IMR-90 (cell line): ENCODE measurements around the gene TSEN54. TPM values are rescaled to one million over a fixed set of nuclear protein-coding genes. Genes with fewer than 3 reads are reported as not detected.

Experiments
- ATAC-seq: fragments of 200-7000 bp; cut with Tn5 transposase; 2 replicates; pipeline ENCODE4 v1.9.1; 2020; ENCODE audit warnings: low read depth, mild to moderate bottlenecking, moderate library complexity
- BruUV-seq: library from RNA; stranded (reverse); fragments of 400-500 nt; replicated peaks from 2 replicates; lab custom pipeline; 2021; lab: Mats Ljungman, UMichigan
- CTCF ChIA-PET: fragments of 300-600 bp; formaldehyde crosslinking; extraction: SDS; loops from one replicate; lab custom pipeline; 2021; ENCODE audit warnings: antibody characterized with exemption; lab: Yijun Ruan, JAX
- POLR2A ChIA-PET: fragments of 300-600 bp; sonication (Branson Sonifier 250); formaldehyde crosslinking; loops from one replicate; lab custom pipeline; 2022; ENCODE audit warnings: antibody characterized with exemption; ENCODE audit not compliant: unreplicated experiment; lab: Charles Lee
- DNase-seq: peaks from one replicate; pipeline ENCODE4 v3.0.0; 2013
- H2AFZ ChIP-seq: replicated peaks from 2 replicates; pipeline ENCODE3; 2013; ENCODE audit warnings: low read length, mild to moderate bottlenecking; ENCODE audit not compliant: poor library complexity
- H2AK5ac ChIP-seq: 2 replicates; pipeline ENCODE4 v1.6.1; 2013; ENCODE audit warnings: low read depth, low read length, inconsistent platforms
- H2AK9ac ChIP-seq: replicated peaks from 2 replicates; pipeline ENCODE3; 2013; ENCODE audit warnings: mild to moderate bottlenecking, low read depth, low read length, moderate library complexity; ENCODE audit not compliant: poor library complexity
- H2BK120ac ChIP-seq: 2 replicates; pipeline ENCODE4 v1.6.1; 2013; ENCODE audit warnings: low read depth, low read length, inconsistent platforms
- H2BK15ac ChIP-seq: 3 replicates; pipeline ENCODE4 v1.6.1; 2013; ENCODE audit warnings: low read depth, low read length, inconsistent platforms
- H2BK20ac ChIP-seq: 2 replicates; pipeline ENCODE4 v1.6.1; 2013; ENCODE audit warnings: low read depth, mild to moderate bottlenecking, inconsistent platforms, low read length, moderate library complexity
- H2BK5ac ChIP-seq: 2 replicates; pipeline ENCODE4 v1.6.1; 2013; ENCODE audit warnings: mild to moderate bottlenecking, low read depth, low read length, inconsistent platforms; ENCODE audit not compliant: poor library complexity, severe bottlenecking
- H3K14ac ChIP-seq: replicated peaks from 2 replicates; pipeline ENCODE4 v1.6.1; 2013; ENCODE audit warnings: low read depth, low read length, inconsistent platforms
- H3K18ac ChIP-seq: 2 replicates; pipeline ENCODE4 v1.6.1; 2013; ENCODE audit warnings: low read depth, low read length, control low read depth
- H3K23ac ChIP-seq: 2 replicates; pipeline ENCODE4 v1.6.1; 2013; ENCODE audit warnings: low read depth, low read length, inconsistent platforms
- H3K27ac ChIP-seq: 2 replicates; pipeline ENCODE4 v1.5.1; 2013; ENCODE audit warnings: mild to moderate bottlenecking, control low read depth, low read length; ENCODE audit not compliant: insufficient read depth
- H3K27me3 ChIP-seq: 2 replicates; pipeline ENCODE4 v1.6.1; 2013; ENCODE audit warnings: low read length; ENCODE audit not compliant: control insufficient read depth, insufficient read depth
- H3K36me3 ChIP-seq: 2 replicates; pipeline ENCODE4 v1.6.1; 2013; ENCODE audit warnings: low read length, mixed read lengths; ENCODE audit not compliant: control insufficient read depth, insufficient read depth
- H3K4ac ChIP-seq: 2 replicates; pipeline ENCODE4 v1.6.1; 2013; ENCODE audit warnings: low read depth, low read length, inconsistent platforms
- H3K4me1 ChIP-seq: 2 replicates; pipeline ENCODE4 v1.6.1; 2013; ENCODE audit warnings: low read length, mixed read lengths; ENCODE audit not compliant: control insufficient read depth, insufficient read depth
- H3K4me2 ChIP-seq: 2 replicates; pipeline ENCODE4 v1.6.1; 2013; ENCODE audit warnings: low read depth, mild to moderate bottlenecking, control low read depth, low read length, moderate library complexity
- H3K4me3 ChIP-seq: 2 replicates; pipeline ENCODE4 v1.5.1; 2013; ENCODE audit warnings: low read depth, mild to moderate bottlenecking, control low read depth, low read length, moderate library complexity; ENCODE audit not compliant: insufficient read depth
- H3K56ac ChIP-seq: 2 replicates; pipeline ENCODE4 v1.6.1; 2013; ENCODE audit warnings: low read length, inconsistent platforms; ENCODE audit not compliant: insufficient read depth; ENCODE audit errors: extremely low read depth
- H3K79me1 ChIP-seq, 2 experiments: 2 replicates each; pipeline ENCODE4 v1.6.1; 2013; ENCODE audit warnings: low read length in 2 of 2, inconsistent platforms in 1 of 2, low read depth in 1 of 2
- H3K9ac ChIP-seq: 2 replicates; pipeline ENCODE4 v1.6.1; 2013; ENCODE audit warnings: low read depth, low read length, control low read depth
- H3K9me1 ChIP-seq: 2 replicates; pipeline ENCODE4 v1.6.1; 2013; ENCODE audit warnings: low read length, inconsistent platforms; ENCODE audit not compliant: insufficient read depth
- H3K9me3 ChIP-seq: 2 replicates; pipeline ENCODE4 v1.6.1; 2013; ENCODE audit warnings: low read length; ENCODE audit not compliant: control insufficient read depth, insufficient read depth
- H4K20me1 ChIP-seq: 2 replicates; pipeline ENCODE4 v1.6.1; 2013; ENCODE audit warnings: low read length, inconsistent platforms; ENCODE audit not compliant: insufficient read depth
- H4K5ac ChIP-seq: 2 replicates; pipeline ENCODE4 v1.6.1; 2013; ENCODE audit warnings: mild to moderate bottlenecking, low read depth, low read length, control low read depth
- H4K8ac ChIP-seq, 2 experiments: 2 replicates each; pipeline ENCODE4 v1.6.1; 2013; ENCODE audit warnings: low read depth in 2 of 2, low read length in 2 of 2, control low read depth in 1 of 2, inconsistent platforms in 1 of 2
- H4K91ac ChIP-seq: 2 replicates; pipeline ENCODE4 v1.6.1; 2013; ENCODE audit warnings: low read depth, low read length, inconsistent platforms; ENCODE audit not compliant: insufficient read depth
- BHLHE40 ChIP-seq: fragments of 150-350 bp; IDR thresholded peaks from 2 replicates; pipeline ENCODE4 v1.6.1; 2016; ENCODE audit warnings: mild to moderate bottlenecking, low read depth, low read length
- CEBPB ChIP-seq: IDR thresholded peaks from 2 replicates; pipeline ENCODE4 v1.6.1; 2012; ENCODE audit warnings: low read depth, low read length, improper control_type of control experiment
- CHD1 ChIP-seq: IDR thresholded peaks from 2 replicates; pipeline ENCODE4 v1.6.1; 2012; ENCODE audit warnings: low read depth, low read length, improper control_type of control experiment
- MAFK ChIP-seq: IDR thresholded peaks from 2 replicates; pipeline ENCODE4 v1.6.1; 2012; ENCODE audit warnings: low read depth, low read length, improper control_type of control experiment
- MAZ ChIP-seq: IDR thresholded peaks from 2 replicates; pipeline ENCODE4 v1.6.1; 2012; ENCODE audit warnings: low read depth, mild to moderate bottlenecking, low read length, improper control_type of control experiment, moderate library complexity, borderline replicate concordance
- MXI1 ChIP-seq: IDR thresholded peaks from 2 replicates; pipeline ENCODE4 v1.6.1; 2012; ENCODE audit warnings: low read depth, mild to moderate bottlenecking, low read length, moderate library complexity, borderline replicate concordance
- NFE2L2 ChIP-seq: fragments of 150-350 bp; IDR thresholded peaks from 2 replicates; pipeline ENCODE4 v1.6.1; 2016; ENCODE audit warnings: low read depth, mild to moderate bottlenecking, low read length
- POLR2A ChIP-seq: IDR thresholded peaks from 2 replicates; pipeline ENCODE4 v1.6.1; 2012; ENCODE audit warnings: mild to moderate bottlenecking, low read depth, low read length
- RAD21 ChIP-seq: IDR thresholded peaks from 2 replicates; pipeline ENCODE4 v1.6.1; 2012; ENCODE audit warnings: low read length, improper control_type of control experiment
- RCOR1 ChIP-seq: IDR thresholded peaks from 2 replicates; pipeline ENCODE4 v1.6.1; 2012; ENCODE audit warnings: mild to moderate bottlenecking, low read length, improper control_type of control experiment; ENCODE audit not compliant: insufficient replicate concordance
- RFX5 ChIP-seq: IDR thresholded peaks from 2 replicates; pipeline ENCODE4 v1.8.0; 2012; ENCODE audit warnings: low read depth, mild to moderate bottlenecking, low read length, moderate library complexity
- SMC3 ChIP-seq: fragments of 150-350 bp; IDR thresholded peaks from 2 replicates; pipeline ENCODE4 v1.6.1; 2016; ENCODE audit warnings: low read depth, mild to moderate bottlenecking, antibody characterized with exemption, low read length, moderate library complexity
- WGBS, 2 experiments: methylation state at CpG; one replicate each; pipeline versions ENCODE4 v1.1.5 to v1.1.7; 2013; ENCODE audit warnings: missing lambda C conversion rate in 2 of 2; ENCODE audit not compliant: insufficient read length in 1 of 2; ENCODE audit errors: extremely low coverage in 2 of 2; 5-methylcytosine and 5-hydroxymethylcytosine counted together
- dilution Hi-C: fragments of 300-500 bp; cut with HindIII; formaldehyde crosslinking; loops from one replicate; pipeline ENCODE4 v1.14.3; 2018; ENCODE audit warnings: low sequenced_read_pairs; ENCODE audit not compliant: unreplicated experiment
- in situ Hi-C: fragments of 300-500 bp; cut with MboI; formaldehyde crosslinking; loops from 3 replicates; pipeline ENCODE4 v1.14.3; 2019; ENCODE audit warnings: low sequenced_read_pairs, inconsistent platforms, mixed read lengths
- intact Hi-C: fragments of 100-400 bp; cut with micrococcal nuclease; formaldehyde crosslinking; loops from 2 replicates; pipeline ENCODE4 v1.10.0; 2022
- polyA plus RNA-seq, 3 experiments: library from polyadenylated mRNA; depleted of rRNA; stranded (reverse); fragments of >200 nt; gene quantifications; 2 replicates each; pipeline ENCODE4 v1.2.3, GENCODE V29; 2012; ENCODE audit warnings: low replicate concordance in 1 of 3
- total RNA-seq: library from RNA; depleted of rRNA; stranded (reverse); fragments of >200 nt; gene quantifications from 2 replicates; pipeline ENCODE4 v1.2.3, GENCODE V29; 2012
- TF ChIP-seq, protein P1 (sequence below): fragments of 150-350 bp; IDR thresholded peaks from 2 replicates; pipeline ENCODE4 v1.6.1; 2017; ENCODE audit warnings: mild to moderate bottlenecking, antibody characterized with exemption, low read length, low read depth
- TF ChIP-seq, protein P2 (sequence below): fragments of 150-350 bp; IDR thresholded peaks from 2 replicates; pipeline ENCODE4 v1.6.1; 2016; ENCODE audit warnings: low read depth, mild to moderate bottlenecking, low read length, moderate library complexity, borderline replicate concordance
- TF ChIP-seq, protein P3 (sequence below): conservative IDR thresholded peaks from 2 replicates; pipeline ENCODE4 v1.5.1; 2012; ENCODE audit warnings: mild to moderate bottlenecking, low read depth, low read length, improper control_type of control experiment

TSEN54 gene
- total and polyA plus RNA-seq, 2 of the 4 experiments (the other 2 are of a cell fraction) = 7.2 to 14.9 TPM

DNA sequence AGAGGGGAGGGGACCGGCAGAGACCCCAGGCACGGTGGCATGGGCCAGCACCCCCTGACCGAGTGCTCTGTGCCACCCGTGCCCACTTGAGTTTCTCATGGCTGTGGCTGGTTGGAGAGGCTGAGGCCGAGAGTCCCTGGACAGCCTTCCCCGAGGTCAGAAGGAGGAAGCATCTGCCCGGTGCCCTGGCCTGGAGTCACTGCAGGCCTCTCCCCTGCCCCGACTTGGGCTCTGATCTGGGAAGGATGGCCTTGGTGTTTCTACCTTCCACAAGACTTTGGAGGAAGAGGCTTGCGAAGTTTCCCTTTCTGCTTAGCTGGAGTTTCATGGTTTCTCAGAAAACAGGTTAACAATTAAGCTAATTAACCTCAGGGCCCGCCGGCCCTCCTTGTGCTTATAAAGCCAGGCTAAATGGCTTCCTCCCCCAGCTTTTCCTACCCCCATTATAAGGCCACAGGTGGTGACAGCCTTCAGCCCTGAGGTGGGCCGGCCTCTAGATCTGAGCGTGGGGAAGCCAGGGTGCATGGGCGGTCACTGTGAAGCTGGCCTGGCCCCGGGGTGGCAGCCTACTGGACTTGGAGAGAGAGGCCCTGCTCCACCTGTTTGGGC, 26.5 kb downstream of the TSEN54 start:
- intact Hi-C loops (no loop called here), dilution Hi-C loops (no loop called here), in situ Hi-C loops (no loop called here)
- H3K56ac ChIP-seq = no peak overlapping the region
- POLR2A ChIA-PET = no interaction called here
- H4K5ac ChIP-seq = no peak overlapping the region
- H2BK120ac ChIP-seq = no peak overlapping the region
- no peak overlapping the region for H2BK15ac ChIP-seq
- ATAC-seq = no peak
- no peak for DNase-seq
- H2AK5ac ChIP-seq = no peak overlapping the region
- H3K4me1 ChIP-seq = no peaks in the 10 kb centered on the region
- no peak overlapping the region for H4K8ac ChIP-seq
- no peak overlapping the region for H3K9ac ChIP-seq
- no peak overlapping the region for H2BK20ac ChIP-seq
- CTCF ChIA-PET = no interaction called here
- H2AK9ac ChIP-seq = no peak overlapping the region
- no peaks in the 10 kb centered on the region for H3K9me3 ChIP-seq
- no peak overlapping the region for H2AFZ ChIP-seq
- H3K4ac ChIP-seq = no peak overlapping the region
- peaks cover 66% of the 10 kb centered on the region for H3K27me3 ChIP-seq
- no peaks in the 10 kb centered on the region for H3K9me1 ChIP-seq
- H4K20me1 ChIP-seq = no peaks in the 10 kb centered on the region
- 84% methylated on average over 4 of the region's 15 CpGs; no CpG with 5 or more reads in 1 of the 2 experiments for WGBS, 2 experiments
- H3K4me2 ChIP-seq = no peak overlapping the region
- H2BK5ac ChIP-seq = no peak overlapping the region
- TF ChIP-seq MAFK (no peak), BHLHE40 (no peak), POLR2A (no peak), MAZ (no peak), RCOR1 (no peak), SMC3 (no peak), CHD1 (no peak), RAD21 (no peak), MXI1 (no peak), RFX5 (no peak), CEBPB (no peak), NFE2L2 (no peak)
- TF ChIP-seq, protein P1, sequence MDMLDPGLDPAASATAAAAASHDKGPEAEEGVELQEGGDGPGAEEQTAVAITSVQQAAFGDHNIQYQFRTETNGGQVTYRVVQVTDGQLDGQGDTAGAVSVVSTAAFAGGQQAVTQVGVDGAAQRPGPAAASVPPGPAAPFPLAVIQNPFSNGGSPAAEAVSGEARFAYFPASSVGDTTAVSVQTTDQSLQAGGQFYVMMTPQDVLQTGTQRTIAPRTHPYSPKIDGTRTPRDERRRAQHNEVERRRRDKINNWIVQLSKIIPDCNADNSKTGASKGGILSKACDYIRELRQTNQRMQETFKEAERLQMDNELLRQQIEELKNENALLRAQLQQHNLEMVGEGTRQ = no peak
- TF ChIP-seq, protein P2, sequence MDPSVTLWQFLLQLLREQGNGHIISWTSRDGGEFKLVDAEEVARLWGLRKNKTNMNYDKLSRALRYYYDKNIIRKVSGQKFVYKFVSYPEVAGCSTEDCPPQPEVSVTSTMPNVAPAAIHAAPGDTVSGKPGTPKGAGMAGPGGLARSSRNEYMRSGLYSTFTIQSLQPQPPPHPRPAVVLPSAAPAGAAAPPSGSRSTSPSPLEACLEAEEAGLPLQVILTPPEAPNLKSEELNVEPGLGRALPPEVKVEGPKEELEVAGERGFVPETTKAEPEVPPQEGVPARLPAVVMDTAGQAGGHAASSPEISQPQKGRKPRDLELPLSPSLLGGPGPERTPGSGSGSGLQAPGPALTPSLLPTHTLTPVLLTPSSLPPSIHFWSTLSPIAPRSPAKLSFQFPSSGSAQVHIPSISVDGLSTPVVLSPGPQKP = no peak
- TF ChIP-seq, protein P3, sequence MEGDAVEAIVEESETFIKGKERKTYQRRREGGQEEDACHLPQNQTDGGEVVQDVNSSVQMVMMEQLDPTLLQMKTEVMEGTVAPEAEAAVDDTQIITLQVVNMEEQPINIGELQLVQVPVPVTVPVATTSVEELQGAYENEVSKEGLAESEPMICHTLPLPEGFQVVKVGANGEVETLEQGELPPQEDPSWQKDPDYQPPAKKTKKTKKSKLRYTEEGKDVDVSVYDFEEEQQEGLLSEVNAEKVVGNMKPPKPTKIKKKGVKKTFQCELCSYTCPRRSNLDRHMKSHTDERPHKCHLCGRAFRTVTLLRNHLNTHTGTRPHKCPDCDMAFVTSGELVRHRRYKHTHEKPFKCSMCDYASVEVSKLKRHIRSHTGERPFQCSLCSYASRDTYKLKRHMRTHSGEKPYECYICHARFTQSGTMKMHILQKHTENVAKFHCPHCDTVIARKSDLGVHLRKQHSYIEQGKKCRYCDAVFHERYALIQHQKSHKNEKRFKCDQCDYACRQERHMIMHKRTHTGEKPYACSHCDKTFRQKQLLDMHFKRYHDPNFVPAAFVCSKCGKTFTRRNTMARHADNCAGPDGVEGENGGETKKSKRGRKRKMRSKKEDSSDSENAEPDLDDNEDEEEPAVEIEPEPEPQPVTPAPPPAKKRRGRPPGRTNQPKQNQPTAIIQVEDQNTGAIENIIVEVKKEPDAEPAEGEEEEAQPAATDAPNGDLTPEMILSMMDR = no peak
- H3K4me3 ChIP-seq = no peak overlapping the region
- no peak overlapping the region for H4K91ac ChIP-seq
- H3K79me1 ChIP-seq = no peaks in the 10 kb centered on the region
- no peak overlapping the region for H3K27ac ChIP-seq
- H3K36me3 ChIP-seq = no peaks in the 10 kb centered on the region
- no TSS peak for BruUV-seq
- no peak overlapping the region for H3K18ac ChIP-seq
- H3K23ac ChIP-seq = no peak overlapping the region
- no peak overlapping the region for H3K14ac ChIP-seq
